HEK293 (cell line): ENCODE results near the gene TMEM207.
"Not testable (repeated sequence)": the region's sequence is repeated elsewhere in the genome, so short reads cannot be mapped to it uniquely, and the experiment has no call there.

ENCODE experiments used
- CTCF ChIA-PET: fragments of 350-600 bp; formaldehyde crosslinking; extraction: SDS; loops from one replicate; lab custom pipeline; 2021; ENCODE audit warnings: antibody characterized with exemption; lab: Yijun Ruan, JAX
- POLR2A ChIA-PET: fragments of 300-600 bp; formaldehyde crosslinking; extraction: SDS; loops from one replicate; lab custom pipeline; 2020; ENCODE audit warnings: antibody characterized with exemption, inconsistent platforms; lab: Yijun Ruan, JAX
- H3K27ac ChIP-seq: fragments of 200-500 bp; sonication (Bioruptor generic); 2 replicates; pipeline ENCODE4 v1.5.1; 2014; ENCODE audit warnings: low read depth, low read length, control low read depth, inconsistent platforms; ENCODE audit errors: extremely low read depth
- H3K36me3 ChIP-seq, 2 experiments: fragments of 200-500 bp in 1 of 2; sonication (Bioruptor generic) in 1 of 2; 1 replicate in 1 of 2; 2 replicates in 1 of 2; pipeline ENCODE4 v1.5.1; 2014 to 2017; ENCODE audit warnings: inconsistent platforms in 2 of 2, low read length in 2 of 2; ENCODE audit not compliant: control insufficient read depth in 2 of 2, insufficient read depth in 1 of 2
- H3K4me1 ChIP-seq: fragments of 200-500 bp; sonication (Bioruptor generic); 2 replicates; pipeline ENCODE4 v1.5.1; 2014; ENCODE audit warnings: mild to moderate bottlenecking, low read length, inconsistent platforms; ENCODE audit not compliant: control insufficient read depth, insufficient read depth
- H3K4me3 ChIP-seq: 2 replicates; pipeline ENCODE4 v1.5.1; 2011; ENCODE audit warnings: low read depth, mild to moderate bottlenecking, control low read depth, low read length, moderate library complexity
- H3K9me3 ChIP-seq: fragments of 200-500 bp; sonication (Bioruptor generic); 2 replicates; pipeline ENCODE4 v1.5.1; 2014; ENCODE audit warnings: low read depth, low read length, inconsistent platforms; ENCODE audit not compliant: control insufficient read depth, insufficient read depth
- BCL11A ChIP-seq: fragments of 450-650 bp; formaldehyde crosslinking; IDR thresholded peaks from 2 replicates; pipeline ENCODE4 v1.5.1; 2016; ENCODE audit warnings: low read depth, missing biosample characterization, missing genetic modification characterization
- SALL2 ChIP-seq: fragments of 450-650 bp; formaldehyde crosslinking; IDR thresholded peaks from 2 replicates; pipeline ENCODE4 v1.5.0; 2017; ENCODE audit warnings: missing biosample characterization, mild to moderate bottlenecking, missing genetic modification characterization, borderline replicate concordance
- SCRT1 ChIP-seq: fragments of 450-650 bp; formaldehyde crosslinking; IDR thresholded peaks from 2 replicates; pipeline ENCODE4 v1.5.1; 2016; ENCODE audit warnings: missing biosample characterization, missing genetic modification characterization, borderline replicate concordance
- TCF7L2 ChIP-seq: IDR thresholded peaks from 2 replicates; pipeline ENCODE4 v1.6.1; 2011; ENCODE audit warnings: low read depth, mild to moderate bottlenecking, inconsistent platforms, low read length, moderate library complexity, borderline replicate concordance
- ZFHX2 ChIP-seq: fragments of 450-650 bp; formaldehyde crosslinking; conservative IDR thresholded peaks from 2 replicates; pipeline ENCODE4 v1.5.1; 2016; ENCODE audit warnings: missing biosample characterization, missing genetic modification characterization
- ZNF10 ChIP-seq: fragments of 450-650 bp; formaldehyde crosslinking; IDR thresholded peaks from 2 replicates; pipeline ENCODE4 v1.5.1; 2017; ENCODE audit warnings: missing biosample characterization, missing genetic modification characterization
- ZNF121 ChIP-seq: fragments of 450-650 bp; formaldehyde crosslinking; IDR thresholded peaks from 2 replicates; pipeline ENCODE4 v1.5.1; 2016; ENCODE audit warnings: missing biosample characterization, missing genetic modification characterization
- ZNF140 ChIP-seq: fragments of 450-650 bp; formaldehyde crosslinking; IDR thresholded peaks from 2 replicates; pipeline ENCODE4 v1.5.1; 2016; ENCODE audit warnings: missing biosample characterization, missing genetic modification characterization
- ZNF155 ChIP-seq: fragments of 450-650 bp; formaldehyde crosslinking; IDR thresholded peaks from 2 replicates; pipeline ENCODE4 v1.5.1; 2016; ENCODE audit warnings: missing biosample characterization, missing genetic modification characterization
- ZNF221 ChIP-seq: fragments of 450-650 bp; formaldehyde crosslinking; IDR thresholded peaks from 2 replicates; pipeline ENCODE4 v1.5.1; 2017; ENCODE audit warnings: missing biosample characterization, missing genetic modification characterization, borderline replicate concordance
- ZNF37A ChIP-seq: fragments of 450-650 bp; IDR thresholded peaks from 2 replicates; pipeline ENCODE4 v1.5.1; 2018; ENCODE audit warnings: missing biosample characterization, missing genetic modification characterization
- ZNF404 ChIP-seq: fragments of 450-650 bp; formaldehyde crosslinking; IDR thresholded peaks from 2 replicates; pipeline ENCODE4 v1.5.1; 2017; ENCODE audit warnings: missing biosample characterization, missing genetic modification characterization
- ZNF416 ChIP-seq: fragments of 450-650 bp; formaldehyde crosslinking; IDR thresholded peaks from 2 replicates; pipeline ENCODE4 v1.5.1; 2016; ENCODE audit warnings: missing biosample characterization, missing genetic modification characterization
- ZNF423 ChIP-seq: fragments of 450-650 bp; formaldehyde crosslinking; IDR thresholded peaks from 2 replicates; pipeline ENCODE4 v1.5.1; 2016; ENCODE audit warnings: missing biosample characterization, missing genetic modification characterization
- ZNF530 ChIP-seq: fragments of 450-650 bp; formaldehyde crosslinking; IDR thresholded peaks from 2 replicates; pipeline ENCODE4 v1.5.1; 2016; ENCODE audit warnings: low read depth, missing biosample characterization, missing genetic modification characterization
- ZNF623 ChIP-seq: fragments of 450-650 bp; formaldehyde crosslinking; IDR thresholded peaks from 2 replicates; pipeline ENCODE4 v1.5.1; 2016; ENCODE audit warnings: missing biosample characterization, missing genetic modification characterization
- ZNF707 ChIP-seq: fragments of 450-650 bp; formaldehyde crosslinking; IDR thresholded peaks from 2 replicates; pipeline ENCODE4 v1.5.1; 2016; ENCODE audit warnings: missing biosample characterization, missing genetic modification characterization
- ZNF76 ChIP-seq: fragments of 450-650 bp; formaldehyde crosslinking; IDR thresholded peaks from 2 replicates; pipeline ENCODE4; 2016; ENCODE audit warnings: low read depth, missing biosample characterization, missing genetic modification characterization, borderline replicate concordance
- TF ChIP-seq, protein P1 (sequence below): fragments of 450-650 bp; formaldehyde crosslinking; conservative IDR thresholded peaks from 2 replicates; pipeline ENCODE4 v1.5.1; 2016; ENCODE audit warnings: low read depth, missing biosample characterization, missing genetic modification characterization

Gene TMEM207

DNA sequence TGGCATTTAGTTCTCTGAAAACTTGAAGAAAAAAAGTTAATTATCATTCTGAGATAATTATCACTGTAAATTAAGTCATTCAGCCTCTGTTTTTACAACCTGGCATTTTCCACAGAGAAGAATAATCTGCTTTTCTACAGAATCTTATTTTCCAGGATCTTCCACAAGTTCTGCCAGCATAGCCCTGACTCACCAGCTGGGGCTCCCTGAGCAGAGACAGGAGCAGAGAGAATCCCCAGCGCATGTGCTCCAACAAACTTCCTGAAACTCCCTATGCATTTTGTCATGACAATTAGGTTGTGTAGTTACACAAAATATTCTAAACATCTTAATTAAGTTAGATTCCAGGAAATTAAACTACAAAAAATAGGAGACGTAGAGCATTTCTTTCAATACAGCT, 32.1 kb upstream of the TMEM207 start:
- Histone ChIP-seq H3K4me1 (no peaks in the 10 kb centered on the region), H3K9me3 (no peaks in the 10 kb centered on the region), H3K27ac (no peak overlapping the region), H3K4me3 (no peak overlapping the region), H3K36me3 (no peaks in the 10 kb centered on the region)
- CTCF ChIA-PET, result no interaction called here
- TF ChIP-seq ZNF423, result no peak
- POLR2A ChIA-PET, result no interaction called here

DNA sequence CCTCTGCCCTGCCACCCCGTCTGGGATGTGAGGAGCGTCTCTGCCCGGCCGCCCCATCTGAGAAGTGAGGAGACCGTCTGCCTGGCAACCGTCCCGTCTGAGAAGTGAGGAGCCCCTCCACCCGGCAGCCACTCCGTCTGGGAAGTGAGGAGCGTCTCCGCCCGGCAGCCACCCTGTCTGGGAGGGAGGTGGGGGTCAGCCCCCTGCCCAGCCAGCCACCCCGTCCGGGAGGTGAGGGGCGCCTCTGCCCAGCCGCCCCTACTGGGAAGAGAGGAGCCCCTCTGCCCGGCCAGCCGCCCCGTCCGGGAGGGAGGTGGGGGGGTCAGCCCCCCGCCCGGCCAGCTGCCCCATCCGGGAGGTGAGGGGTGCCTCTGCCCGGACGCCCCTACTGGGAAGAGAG, 23.6 kb upstream of the TMEM207 start:
- CTCF ChIA-PET, H3K4me1 ChIP-seq, POLR2A ChIA-PET, H3K36me3 ChIP-seq, H3K9me3 ChIP-seq, H3K4me3 ChIP-seq, H3K27ac ChIP-seq: not testable (repeated sequence)

DNA sequence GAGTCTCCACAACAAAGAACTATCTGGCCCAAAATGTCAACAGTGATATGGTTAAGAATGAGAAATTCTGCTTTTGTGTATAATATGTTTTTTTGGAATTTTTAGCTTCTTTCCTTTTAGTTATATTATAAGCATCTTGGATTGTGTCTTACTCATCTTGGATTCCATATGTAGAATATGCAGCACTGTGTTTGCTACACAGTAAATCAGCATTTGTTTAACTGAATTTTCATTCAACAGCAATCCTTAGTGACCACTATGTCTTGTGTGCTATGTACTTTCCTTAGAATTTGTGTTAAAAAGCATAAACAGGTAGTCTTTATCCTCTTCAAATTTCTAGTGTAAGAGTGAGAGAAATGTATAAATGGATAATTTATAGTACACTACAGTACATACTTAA, 18.2 kb upstream of the TMEM207 start:
- no peak overlapping the region for H3K4me3 ChIP-seq
- H3K4me1 ChIP-seq, result peaks cover 6% of the 10 kb centered on the region; the same call in 1 of the 2 replicates
- H3K27ac ChIP-seq, result no peak overlapping the region
- no peaks in the 10 kb centered on the region for H3K36me3 ChIP-seq
- POLR2A ChIA-PET, result no interaction called here
- no peak for TF ChIP-seq ZNF416
- TF ChIP-seq ZNF221 (tag by site-specific recombination), result no peak
- no peak for TF ChIP-seq TCF7L2
- TF ChIP-seq ZNF140 (tag by site-specific recombination), result no peak
- TF ChIP-seq ZNF404 (tag by site-specific recombination), result no peak
- TF ChIP-seq ZNF10, result no peak
- TF ChIP-seq, protein P1, sequence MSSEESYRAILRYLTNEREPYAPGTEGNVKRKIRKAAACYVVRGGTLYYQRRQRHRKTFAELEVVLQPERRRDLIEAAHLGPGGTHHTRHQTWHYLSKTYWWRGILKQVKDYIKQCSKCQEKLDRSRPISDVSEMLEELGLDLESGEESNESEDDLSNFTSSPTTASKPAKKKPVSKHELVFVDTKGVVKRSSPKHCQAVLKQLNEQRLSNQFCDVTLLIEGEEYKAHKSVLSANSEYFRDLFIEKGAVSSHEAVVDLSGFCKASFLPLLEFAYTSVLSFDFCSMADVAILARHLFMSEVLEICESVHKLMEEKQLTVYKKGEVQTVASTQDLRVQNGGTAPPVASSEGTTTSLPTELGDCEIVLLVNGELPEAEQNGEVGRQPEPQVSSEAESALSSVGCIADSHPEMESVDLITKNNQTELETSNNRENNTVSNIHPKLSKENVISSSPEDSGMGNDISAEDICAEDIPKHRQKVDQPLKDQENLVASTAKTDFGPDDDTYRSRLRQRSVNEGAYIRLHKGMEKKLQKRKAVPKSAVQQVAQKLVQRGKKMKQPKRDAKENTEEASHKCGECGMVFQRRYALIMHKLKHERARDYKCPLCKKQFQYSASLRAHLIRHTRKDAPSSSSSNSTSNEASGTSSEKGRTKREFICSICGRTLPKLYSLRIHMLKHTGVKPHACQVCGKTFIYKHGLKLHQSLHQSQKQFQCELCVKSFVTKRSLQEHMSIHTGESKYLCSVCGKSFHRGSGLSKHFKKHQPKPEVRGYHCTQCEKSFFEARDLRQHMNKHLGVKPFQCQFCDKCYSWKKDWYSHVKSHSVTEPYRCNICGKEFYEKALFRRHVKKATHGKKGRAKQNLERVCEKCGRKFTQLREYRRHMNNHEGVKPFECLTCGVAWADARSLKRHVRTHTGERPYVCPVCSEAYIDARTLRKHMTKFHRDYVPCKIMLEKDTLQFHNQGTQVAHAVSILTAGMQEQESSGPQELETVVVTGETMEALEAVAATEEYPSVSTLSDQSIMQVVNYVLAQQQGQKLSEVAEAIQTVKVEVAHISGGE, result no peak
- no peak for TF ChIP-seq ZNF121 (tag by site-specific recombination)
- TF ChIP-seq ZNF76 (tag by site-specific recombination), result no peak
- TF ChIP-seq ZNF155, result no peak
- no peak for TF ChIP-seq ZNF37A (tag by site-specific recombination)
- TF ChIP-seq ZNF707 (tag by site-specific recombination), result no peak
- TF ChIP-seq BCL11A (tag by site-specific recombination), result no peak
- TF ChIP-seq ZNF623, result no peak
- no peak for TF ChIP-seq ZFHX2
- TF ChIP-seq, all 188 proteins: peak for 0
- H3K9me3 ChIP-seq, result no peaks in the 10 kb centered on the region
- CTCF ChIA-PET, result no interaction called here

DNA sequence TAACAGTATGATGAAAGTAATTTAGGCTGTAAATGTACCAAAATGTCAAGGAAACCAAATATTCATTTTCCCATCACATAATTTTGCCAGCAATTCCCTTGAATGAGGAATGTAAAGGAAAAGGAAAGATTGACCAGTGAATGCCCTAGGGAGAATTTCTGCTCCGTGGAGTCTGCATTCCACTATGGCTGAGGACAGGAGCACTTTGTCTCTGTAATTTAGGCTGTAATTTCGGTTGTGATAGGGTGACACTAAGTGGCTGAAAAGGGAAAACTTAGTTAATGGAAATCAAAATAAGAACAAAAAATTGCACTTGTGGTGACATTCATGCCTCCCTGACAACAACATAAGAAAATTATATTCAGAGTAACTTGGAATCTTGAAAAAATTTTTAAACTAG, 8.3 kb upstream of the TMEM207 start:
- Histone ChIP-seq H3K36me3 (no peaks in the 10 kb centered on the region), H3K27ac (no peak overlapping the region), H3K4me3 (no peak overlapping the region), H3K4me1 (no peaks in the 10 kb centered on the region), H3K9me3 (no peaks in the 10 kb centered on the region)
- no peak for TF ChIP-seq SALL2
- no peak for TF ChIP-seq SCRT1 (tag by site-specific recombination)
- no peak for TF ChIP-seq ZNF530
- ChIA-PET CTCF (no interaction called here), POLR2A (no interaction called here)
